Thyroid gland (tissue), 4 donors: ENCODE measurements around the gene PRCD. TPM values are rescaled to one million over a fixed set of nuclear protein-coding genes. Genes with fewer than 3 reads are reported as not detected.

Source experiments
- DNase-seq, 2 donors: peaks; one replicate each; pipeline ENCODE4 v3.0.0-alpha.2; 2019
- H3K27ac ChIP-seq, 3 donors: fragments of 200-600 bp; sonication (generic); 1 replicate in 2 of 3; 2 replicates in 1 of 3; pipeline ENCODE4 v1.5.1; 2016 to 2019; ENCODE audit warnings: mild to moderate bottlenecking in 1 of 3, moderate library complexity in 1 of 3
- H3K27me3 ChIP-seq: fragments of 200-600 bp; sonication (generic); one replicate; pipeline ENCODE4 v1.5.1; 2019
- H3K36me3 ChIP-seq, 2 donors: fragments of 200-600 bp; sonication (generic); one replicate each; pipeline ENCODE4 v1.5.1; 2016 to 2019
- H3K4me1 ChIP-seq, 2 donors: fragments of 200-600 bp; sonication (generic); one replicate each; pipeline ENCODE4 v1.5.1; 2017 to 2019
- H3K4me3 ChIP-seq, 3 donors: fragments of 200-600 bp; sonication (generic); replicated peaks in 1 of 3; 1 replicate in 2 of 3; 2 replicates in 1 of 3; pipeline ENCODE4 v1.5.1; 2016; ENCODE audit warnings: mild to moderate bottlenecking in 1 of 3
- H3K9me3 ChIP-seq: fragments of 200-600 bp; sonication (generic); one replicate; pipeline ENCODE4 v1.5.1; 2017
- CTCF ChIP-seq, 6 experiments: fragments of 200-600 bp in 3 of 6; fragments of 450-650 bp in 3 of 6; sonication (generic) in 3 of 6; IDR thresholded peaks; one replicate each; pipeline ENCODE4 v1.5.1; 2016 to 2019; ENCODE audit warnings: antibody characterized with exemption in 6 of 6, mild to moderate bottlenecking in 2 of 6, inconsistent platforms in 1 of 6, moderate library complexity in 1 of 6
- POLR2A ChIP-seq, 2 donors: fragments of 450-650 bp; IDR thresholded peaks; one replicate each; pipeline ENCODE4 v1.6.1; 2017; ENCODE audit warnings: antibody characterized with exemption in 2 of 2, mild to moderate bottlenecking in 2 of 2, moderate library complexity in 1 of 2
- WGBS, 2 donors: methylation state at CpG; one replicate each; pipeline ENCODE4 v1.1.5; 2017; 5-methylcytosine and 5-hydroxymethylcytosine counted together
- intact Hi-C: fragments of 100-400 bp; cut with DNase I; formaldehyde crosslinking; loops from one replicate; pipeline ENCODE4 v1.15.1; 2023
- total RNA-seq, 4 donors: library from RNA; depleted of rRNA; stranded (reverse); fragments of >200 nt; gene quantifications; one replicate each; pipeline ENCODE4 v1.2.3, GENCODE V29; 2016

Gene PRCD
- total RNA-seq, 4 donors from 2014 or later, result 1.5 to 8.3 (median 4.2) TPM

- Histone ChIP-seq H3K27ac (peak overlapping the region; percentile 52 to 67 (median 66)), H3K9me3 (no peaks in the 10 kb centered on the region), H3K4me1 (peaks cover 16 to 41% of the 10 kb centered on the region in 2 donors), H3K27me3 (no peaks in the 10 kb centered on the region), H3K4me3 (peak overlapping the region in 1 of 3 donors; percentile 47), H3K36me3 (no peaks in the 10 kb centered on the region)
- no peak for TF ChIP-seq POLR2A (IDR thresholded peaks at IDR 0.05)
- TF ChIP-seq CTCF (IDR thresholded peaks at IDR 0.05), result no peak
- DNase-seq, result no peak
- intact Hi-C loops, result no loop called here
- WGBS, 2 donors, result 69 to 84% methylated on average over 9 to 16 of the region's 25 CpGs
These were observed 3.1 kb upstream of the PRCD start for GRCh38 chr17:76536511-76537287.

- Histone ChIP-seq H3K36me3 (no peaks in the 10 kb centered on the region), H3K27me3 (no peaks in the 10 kb centered on the region), H3K4me3 (peak overlapping the region in 1 of 3 donors; percentile 47), H3K27ac (peak overlapping the region; percentile 52 to 67 (median 66)), H3K9me3 (no peaks in the 10 kb centered on the region), H3K4me1 (peaks cover 16 to 40% of the 10 kb centered on the region in 2 donors)
- TF ChIP-seq CTCF (IDR thresholded peaks at IDR 0.05), result no peak
- no peak for TF ChIP-seq POLR2A (IDR thresholded peaks at IDR 0.05)
- WGBS, 2 donors, result no CpG with 5 or more reads among the region's 26 CpGs
- intact Hi-C loops, result no loop called here
- peak; percentile 74 to 79 for DNase-seq
These were observed 2.6 kb upstream of the PRCD start for GRCh38 chr17:76537288-76537577.

GRCh38 chr17:76537578-76538280 is 2.1 kb upstream of the PRCD start, which contains the start of gene CYGB:
Gene CYGB, minus strand, starts transcription at chr17:76537709. Its CDS starts 167 bp downstream, at chr17:76537542.
- Histone ChIP-seq H3K9me3 (no peaks in the 10 kb centered on the region), H3K27ac (peak within 1 kb of the TSS; percentile 52 to 85 (median 66)), H3K36me3 (no peaks in the 10 kb centered on the region), H3K27me3 (no peaks in the 10 kb centered on the region), H3K4me3 (peak within 1 kb of the TSS in 1 of 3 donors; percentile 47), H3K4me1 (peaks cover 16 to 40% of the 10 kb centered on the region in 2 donors)
- 0 to 3% methylated on average over 8 to 38 of the region's 95 CpGs for WGBS, 2 donors
- TF ChIP-seq CTCF (IDR thresholded peaks at IDR 0.05), result no peak
- no peak for TF ChIP-seq POLR2A (IDR thresholded peaks at IDR 0.05)
- intact Hi-C loops, result no loop called here
- no peak for DNase-seq

- WGBS, 2 donors, result 73 to 85% methylated on average over 3 to 14 of the region's 37 CpGs
- Histone ChIP-seq H3K27me3 (no peaks in the 10 kb centered on the region), H3K4me3 (peak overlapping the region in 1 of 3 donors; percentile 47)
These were observed 1.4 kb upstream of the PRCD start for GRCh38 chr17:76538281-76538931.

GRCh38 chr17:76538941-76539570 is 788 bp upstream of the PRCD start:
- Histone ChIP-seq H3K9me3 (no peaks in the 10 kb centered on the region), H3K36me3 (no peaks in the 10 kb centered on the region), H3K4me1 (peaks cover 16 to 40% of the 10 kb centered on the region in 2 donors), H3K4me3 (no peak overlapping the region), H3K27ac (peak overlapping the region; percentile 50 to 85 (median 66)), H3K27me3 (no peaks in the 10 kb centered on the region)
- TF ChIP-seq CTCF (IDR thresholded peaks at IDR 0.05) (no peak), POLR2A (IDR thresholded peaks at IDR 0.05) (no peak)
- whole genome bisulfite sequencing, 2 donors, result 54 to 59% methylated on average over 9 of the region's 9 CpGs
- intact Hi-C loops, result no loop called here
- peak; percentile 53 to 62 for DNase-seq

More at GRCh38 chr17:76538281-76538931, 1.4 kb upstream of the PRCD start:
- no peak for TF ChIP-seq POLR2A (IDR thresholded peaks at IDR 0.05)
- intact Hi-C loops, result no loop called here
- peak; percentile 26 to 33 for DNase-seq
- Histone ChIP-seq H3K27ac (peak overlapping the region; percentile 50 to 85 (median 66)), H3K9me3 (no peaks in the 10 kb centered on the region), H3K4me1 (peaks cover 16 to 40% of the 10 kb centered on the region in 2 donors), H3K36me3 (no peaks in the 10 kb centered on the region)
